GM13976 (cell line): ENCODE results near the gene ZNF414.

Experiments used
- DNase-seq: peaks from one replicate; pipeline ENCODE4 v3.0.0; 2012; ENCODE audit warnings: low spot score
- CTCF ChIP-seq: IDR thresholded peaks from 2 replicates; pipeline ENCODE4 v1.5.1; 2012; ENCODE audit warnings: borderline replicate concordance, mild to moderate bottlenecking; ENCODE audit not compliant: insufficient read depth; ENCODE audit errors: extremely low read depth, missing control alignments, control extremely low read depth
- in situ Hi-C: fragments of 300-500 bp; cut with MboI; formaldehyde crosslinking; loops from one replicate; pipeline ENCODE4 v1.12.0; 2022; ENCODE audit warnings: low sequenced_read_pairs, mixed read lengths, inconsistent platforms; ENCODE audit not compliant: unreplicated experiment

ZNF414 gene

GRCh38 chr19:8501516-8501915 is 12.5 kb downstream of the ZNF414 start:
- no peak for TF ChIP-seq CTCF
- no peak for DNase-seq
- in situ Hi-C loops, result no loop called here

GRCh38 chr19:8500158-8500557 is 13.8 kb downstream of the ZNF414 start:
- no peak for DNase-seq
- no peak for TF ChIP-seq CTCF
- in situ Hi-C loops, result no loop called here

- in situ Hi-C loops, result no loop called here
- DNase-seq, result no peak
- no peak for TF ChIP-seq CTCF
Measured at GRCh38 chr19:8499048-8499833, 14.7 kb downstream of the ZNF414 start.

GRCh38 chr19:8498295-8498694 is 15.7 kb downstream of the ZNF414 start:
- DNase-seq, result no peak
- TF ChIP-seq CTCF, result no peak
- in situ Hi-C loops, result no loop called here

GRCh38 chr19:8494158-8494557 is 19.8 kb downstream of the ZNF414 start:
- no peak for TF ChIP-seq CTCF
- in situ Hi-C loops, result no loop called here
- no peak for DNase-seq

- no peak for DNase-seq
- TF ChIP-seq CTCF, result no peak
- in situ Hi-C loops, result no loop called here
Measured at GRCh38 chr19:8491574-8491973, 22.4 kb downstream of the ZNF414 start.
